ENCODE results near the gene PARP14. TPM values are rescaled to one million over a fixed set of nuclear protein-coding genes. Genes with fewer than 3 reads are reported as not detected.
"Not testable (repeated sequence)": the region's sequence is repeated elsewhere in the genome, so short reads cannot be mapped to it uniquely, and the experiment has no call there.

PARP14 gene
- total RNA-seq, 2 experiments from 2014 or later: 53.1 to 53.3 TPM

DNA sequence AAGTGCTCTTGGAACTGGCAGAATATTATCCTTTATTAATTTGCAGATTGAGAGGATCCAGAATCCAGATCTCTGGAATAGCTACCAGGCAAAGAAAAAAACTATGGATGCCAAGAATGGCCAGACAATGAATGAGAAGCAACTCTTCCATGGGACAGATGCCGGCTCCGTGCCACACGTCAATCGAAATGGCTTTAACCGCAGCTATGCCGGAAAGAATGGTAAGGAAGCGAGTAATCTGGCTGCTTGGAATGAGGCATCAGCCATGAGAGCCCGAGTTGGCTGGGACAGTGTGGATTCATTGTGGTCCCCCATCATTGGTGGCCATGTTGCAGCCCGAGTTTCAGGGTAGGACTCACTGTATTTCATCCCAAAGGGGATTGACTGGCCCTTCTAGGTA is 47.1 kb downstream of the PARP14 start:
- Mint-ChIP-seq H3K4me3 (no peak overlapping the region), H3K27me3 (no peaks in the 10 kb centered on the region), H3K27ac (no peak overlapping the region), H3K4me1 (ENCODE audit: low read depth) (no peaks in the 10 kb centered on the region), H3K9me3 (peaks cover 4% of the 10 kb centered on the region), H3K36me3 (ENCODE audit: low read depth) (peaks cover 47% of the 10 kb centered on the region)
- CTCF ChIA-PET: no interaction called here
- intact Hi-C loops (cut with micrococcal nuclease): no loop called here
- POLR2A ChIA-PET: no interaction called here
- ATAC-seq (no peak), DNase-seq (no peak)
- TF ChIP-seq, protein P1, sequence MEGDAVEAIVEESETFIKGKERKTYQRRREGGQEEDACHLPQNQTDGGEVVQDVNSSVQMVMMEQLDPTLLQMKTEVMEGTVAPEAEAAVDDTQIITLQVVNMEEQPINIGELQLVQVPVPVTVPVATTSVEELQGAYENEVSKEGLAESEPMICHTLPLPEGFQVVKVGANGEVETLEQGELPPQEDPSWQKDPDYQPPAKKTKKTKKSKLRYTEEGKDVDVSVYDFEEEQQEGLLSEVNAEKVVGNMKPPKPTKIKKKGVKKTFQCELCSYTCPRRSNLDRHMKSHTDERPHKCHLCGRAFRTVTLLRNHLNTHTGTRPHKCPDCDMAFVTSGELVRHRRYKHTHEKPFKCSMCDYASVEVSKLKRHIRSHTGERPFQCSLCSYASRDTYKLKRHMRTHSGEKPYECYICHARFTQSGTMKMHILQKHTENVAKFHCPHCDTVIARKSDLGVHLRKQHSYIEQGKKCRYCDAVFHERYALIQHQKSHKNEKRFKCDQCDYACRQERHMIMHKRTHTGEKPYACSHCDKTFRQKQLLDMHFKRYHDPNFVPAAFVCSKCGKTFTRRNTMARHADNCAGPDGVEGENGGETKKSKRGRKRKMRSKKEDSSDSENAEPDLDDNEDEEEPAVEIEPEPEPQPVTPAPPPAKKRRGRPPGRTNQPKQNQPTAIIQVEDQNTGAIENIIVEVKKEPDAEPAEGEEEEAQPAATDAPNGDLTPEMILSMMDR (IDR thresholded peaks at IDR 0.05): no peak

DNA sequence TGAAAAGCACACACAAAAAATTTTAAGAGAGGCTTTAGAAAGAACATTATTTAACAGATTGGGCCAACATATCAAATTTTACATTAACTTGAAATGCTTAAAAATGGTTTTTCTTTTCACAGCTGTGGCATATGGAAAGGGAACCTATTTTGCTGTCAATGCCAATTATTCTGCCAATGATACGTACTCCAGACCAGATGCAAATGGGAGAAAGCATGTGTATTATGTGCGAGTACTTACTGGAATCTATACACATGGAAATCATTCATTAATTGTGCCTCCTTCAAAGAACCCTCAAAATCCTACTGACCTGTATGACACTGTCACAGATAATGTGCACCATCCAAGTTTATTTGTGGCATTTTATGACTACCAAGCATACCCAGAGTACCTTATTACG is 47.5 kb downstream of the PARP14 start:
- Mint-ChIP-seq H3K27ac (no peak overlapping the region), H3K4me1 (ENCODE audit: low read depth) (no peaks in the 10 kb centered on the region), H3K4me3 (no peak overlapping the region), H3K36me3 (ENCODE audit: low read depth) (peaks cover 46% of the 10 kb centered on the region), H3K27me3 (no peaks in the 10 kb centered on the region), H3K9me3 (peaks cover 4% of the 10 kb centered on the region)
- no peak for DNase-seq
- ChIA-PET CTCF (interaction anchor here (1.5 kb wide), 1 partner anchor 27 kb away, joined by 3 read pairs; no protein-coding TSS in a partner anchor), POLR2A (no interaction called here)
- intact Hi-C loops (cut with micrococcal nuclease): no loop called here
- TF ChIP-seq, protein P1 (IDR thresholded peaks at IDR 0.05): no peak
- ATAC-seq: no peak

DNA sequence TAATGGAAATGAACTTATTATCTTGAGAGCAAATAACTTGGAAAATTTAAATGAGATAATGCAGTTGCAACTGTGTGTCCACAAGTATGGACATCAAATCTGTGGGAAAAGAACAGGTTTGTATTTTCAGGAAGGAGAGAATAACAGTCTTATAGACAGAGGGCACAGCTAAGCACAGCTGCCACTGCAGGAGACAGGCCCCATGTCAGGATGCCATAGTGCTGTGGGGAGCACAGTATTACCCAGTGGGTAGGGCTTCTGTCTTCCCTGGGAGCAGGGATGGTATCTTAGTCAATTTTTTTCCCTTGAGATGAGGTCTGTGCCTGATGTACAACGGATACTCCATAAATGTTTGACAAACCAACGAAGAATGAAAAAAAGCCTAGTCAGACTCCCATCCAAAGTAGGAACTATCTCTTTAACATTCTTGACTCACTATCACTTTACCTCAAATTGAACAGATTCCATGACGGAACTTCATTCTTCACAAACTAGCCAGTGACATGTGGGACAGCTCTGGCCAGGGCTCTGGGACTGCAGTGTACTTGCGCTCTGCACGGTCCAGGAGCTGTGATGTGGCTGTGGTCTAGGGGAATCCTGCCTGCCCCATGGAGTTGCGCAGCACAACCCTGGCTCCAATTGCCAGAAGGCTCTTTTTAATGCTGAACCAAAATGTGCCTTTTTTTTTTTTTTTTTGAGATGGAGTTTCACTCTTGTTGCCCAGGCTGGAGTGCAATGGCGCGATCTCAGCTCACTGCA is 48.3 kb downstream of the PARP14 start:
- Mint-ChIP-seq H3K36me3 (ENCODE audit: low read depth) (peaks cover 45% of the 10 kb centered on the region), H3K27me3 (no peaks in the 10 kb centered on the region), H3K4me1 (ENCODE audit: low read depth) (no peaks in the 10 kb centered on the region), H3K9me3 (peaks cover 4% of the 10 kb centered on the region), H3K4me3 (no peak overlapping the region), H3K27ac (no peak overlapping the region)
- ATAC-seq: no peak
- TF ChIP-seq, protein P1 (IDR thresholded peaks at IDR 0.05): no peak
- POLR2A ChIA-PET: no interaction called here
- intact Hi-C loops (cut with micrococcal nuclease): no loop called here
- CTCF ChIA-PET: interaction anchor here (1.5 kb wide), 1 partner anchor 27 kb away, joined by 3 read pairs; no protein-coding TSS in a partner anchor
- no peak for DNase-seq

DNA sequence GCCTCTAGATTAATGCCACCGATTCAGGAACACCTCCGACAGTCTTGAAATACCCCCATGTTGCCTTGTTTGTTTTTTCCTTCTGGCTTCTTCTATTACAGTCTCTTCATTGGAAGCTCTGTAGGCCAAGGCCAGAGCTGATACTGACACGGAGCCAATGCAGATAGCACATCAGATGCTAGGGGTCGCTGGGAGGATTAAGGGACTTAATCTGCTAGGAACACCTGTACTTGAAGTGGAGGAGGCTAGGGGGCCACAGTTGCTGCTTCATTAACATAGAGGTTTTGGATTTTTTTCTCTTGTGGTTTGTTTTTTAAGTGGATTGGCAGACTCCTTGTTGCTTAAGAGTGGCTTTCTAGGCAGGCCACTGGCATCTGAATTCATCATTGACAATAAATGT is 49.6 kb downstream of the PARP14 start:
- intact Hi-C loops (cut with micrococcal nuclease): no loop called here
- DNase-seq: no peak
- no peak overlapping the region for H3K4me3 Mint-ChIP-seq
- H3K27me3 Mint-ChIP-seq: no peaks in the 10 kb centered on the region
- no peaks in the 10 kb centered on the region for H3K4me1 Mint-ChIP-seq (ENCODE audit: low read depth)
- H3K9me3 Mint-ChIP-seq: peaks cover 4% of the 10 kb centered on the region
- ChIA-PET POLR2A (no interaction called here), CTCF (no interaction called here)
- H3K27ac Mint-ChIP-seq: no peak overlapping the region
- peaks cover 43% of the 10 kb centered on the region for H3K36me3 Mint-ChIP-seq (ENCODE audit: low read depth)
- TF ChIP-seq, protein P1 (IDR thresholded peaks at IDR 0.05): no peak
- ATAC-seq: no peak

DNA sequence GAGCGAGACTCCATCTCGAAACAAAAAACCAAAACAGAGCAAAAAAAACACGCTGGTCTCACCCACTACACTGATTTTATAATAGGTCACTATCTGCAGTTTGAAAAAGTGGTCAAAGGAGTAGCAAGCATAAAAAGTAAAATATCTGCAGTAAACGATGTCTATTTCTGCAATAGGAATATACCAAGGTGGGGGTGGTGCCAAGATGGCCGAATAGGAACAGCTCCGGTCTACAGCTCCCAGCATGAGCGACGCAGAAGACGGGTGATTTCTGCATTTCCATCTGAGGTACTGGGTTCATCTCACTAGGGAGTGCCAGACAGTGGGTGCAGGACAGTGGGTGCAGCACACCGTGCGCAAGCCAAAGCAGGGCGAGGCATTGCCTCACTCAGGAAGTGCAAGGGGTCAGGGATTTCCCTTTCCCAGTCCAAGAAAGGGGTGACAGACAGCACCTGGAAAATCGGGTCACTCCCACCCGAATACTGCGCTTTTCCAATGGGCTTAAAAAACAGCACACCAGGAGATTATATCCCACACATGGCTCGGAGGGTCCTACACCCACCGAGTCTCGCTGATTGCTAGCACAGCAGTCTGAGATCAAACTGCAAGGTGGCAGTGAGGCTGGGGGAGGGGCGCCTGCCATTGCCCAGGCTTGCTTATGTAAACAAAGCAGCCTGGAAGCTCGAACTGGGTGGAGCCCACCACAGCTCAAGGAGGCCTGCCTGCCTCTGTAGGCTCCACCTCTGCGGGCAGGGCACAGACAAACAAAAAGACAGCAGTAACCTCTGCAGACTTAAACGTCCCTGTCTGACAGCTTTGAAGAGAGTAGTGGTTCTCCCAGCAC is 52.3 kb downstream of the PARP14 start:
- intact Hi-C loops (cut with micrococcal nuclease); CTCF ChIA-PET; H3K4me1 Mint-ChIP-seq (ENCODE audit: low read depth); H3K9me3 Mint-ChIP-seq; H3K27ac Mint-ChIP-seq; H3K27me3 Mint-ChIP-seq; DNase-seq; ATAC-seq; H3K4me3 Mint-ChIP-seq: not testable (repeated sequence)
- POLR2A ChIA-PET: interaction anchor here (0.6 kb wide), 1 partner anchor 80 kb away, joined by 3 read pairs; no protein-coding TSS in a partner anchor
- peaks cover 33% of the 10 kb centered on the region for H3K36me3 Mint-ChIP-seq (ENCODE audit: low read depth)
